Measurements from ENCODE around the gene UPK3B. TPM values are rescaled to one million over a fixed set of nuclear protein-coding genes. Genes with fewer than 3 reads are reported as not detected.
"Not testable (repeated sequence)": the region's sequence is repeated elsewhere in the genome, so short reads cannot be mapped to it uniquely, and the experiment has no call there.

The UPK3B gene
- total and polyA plus RNA-seq, 4 donors = 1.3 to 1.7 (median 1.6) TPM; not detected in 1

- DNase-seq; H3K9me3 ChIP-seq (ENCODE audit: control insufficient read depth, low read length); H3K4me3 ChIP-seq (ENCODE audit: low read length in 2 of 2); H3K36me3 ChIP-seq (ENCODE audit: control insufficient read depth in 1 of 2, insufficient read depth in 2 of 2, low read length in 1 of 2); intact Hi-C loops (cut with DNase I); H3K27me3 ChIP-seq (ENCODE audit: control insufficient read depth in 1 of 2, insufficient read depth in 2 of 2, low read length in 1 of 2); H3K27ac ChIP-seq (ENCODE audit: low read depth in 1 of 2, low read length in 2 of 2); ATAC-seq (ENCODE audit: low FRiP score); H3K4me1 ChIP-seq (ENCODE audit: control insufficient read depth in 1 of 2, insufficient read depth in 2 of 2, low read length in 2 of 2): not testable (repeated sequence)
- whole genome bisulfite sequencing, 2 donors = 50 to 65% methylated on average over 2 to 5 of the region's 20 CpGs
These were observed 24.3 kb upstream of the UPK3B start for GRCh38 chr7:76485822-76486610.

GRCh38 chr7:76486618-76487017 lies 23.7 kb upstream of the UPK3B start:
- H3K27me3 ChIP-seq (ENCODE audit: control insufficient read depth in 1 of 2, insufficient read depth in 2 of 2, low read length in 1 of 2); H3K27ac ChIP-seq (ENCODE audit: low read depth in 1 of 2, low read length in 2 of 2); H3K36me3 ChIP-seq (ENCODE audit: control insufficient read depth in 1 of 2, insufficient read depth in 2 of 2, low read length in 1 of 2); H3K4me3 ChIP-seq (ENCODE audit: low read length in 2 of 2); H3K4me1 ChIP-seq (ENCODE audit: control insufficient read depth in 1 of 2, insufficient read depth in 2 of 2, low read length in 2 of 2); intact Hi-C loops (cut with DNase I); ATAC-seq (ENCODE audit: low FRiP score); H3K9me3 ChIP-seq (ENCODE audit: control insufficient read depth, low read length); DNase-seq: not testable (repeated sequence)
- WGBS, 2 donors = 55 to 69% methylated on average over 2 of the region's 5 CpGs

- intact Hi-C loops (cut with DNase I); DNase-seq; H3K4me3 ChIP-seq (ENCODE audit: low read length in 2 of 2); H3K9me3 ChIP-seq (ENCODE audit: control insufficient read depth, low read length); H3K27me3 ChIP-seq (ENCODE audit: control insufficient read depth in 1 of 2, insufficient read depth in 2 of 2, low read length in 1 of 2); H3K27ac ChIP-seq (ENCODE audit: low read depth in 1 of 2, low read length in 2 of 2); H3K4me1 ChIP-seq (ENCODE audit: control insufficient read depth in 1 of 2, insufficient read depth in 2 of 2, low read length in 2 of 2); H3K36me3 ChIP-seq (ENCODE audit: control insufficient read depth in 1 of 2, insufficient read depth in 2 of 2, low read length in 1 of 2); ATAC-seq (ENCODE audit: low FRiP score): not testable (repeated sequence)
- 81 to 97% methylated on average over 3 to 9 of the region's 13 CpGs for WGBS, 2 donors
These were observed 22.4 kb upstream of the UPK3B start for GRCh38 chr7:76487969-76488368.

- H3K27me3 ChIP-seq (ENCODE audit: control insufficient read depth in 1 of 2, insufficient read depth in 2 of 2, low read length in 1 of 2); H3K9me3 ChIP-seq (ENCODE audit: control insufficient read depth, low read length); H3K27ac ChIP-seq (ENCODE audit: low read depth in 1 of 2, low read length in 2 of 2); DNase-seq; H3K4me1 ChIP-seq (ENCODE audit: control insufficient read depth in 1 of 2, insufficient read depth in 2 of 2, low read length in 2 of 2); H3K4me3 ChIP-seq (ENCODE audit: low read length in 2 of 2); H3K36me3 ChIP-seq (ENCODE audit: control insufficient read depth in 1 of 2, insufficient read depth in 2 of 2, low read length in 1 of 2); ATAC-seq (ENCODE audit: low FRiP score); intact Hi-C loops (cut with DNase I): not testable (repeated sequence)
- 80 to 90% methylated on average over 2 to 5 of the region's 10 CpGs for WGBS, 2 donors
These were observed 18.2 kb upstream of the UPK3B start for GRCh38 chr7:76492139-76492538.

- H3K4me1 ChIP-seq (ENCODE audit: control insufficient read depth in 1 of 2, insufficient read depth in 2 of 2, low read length in 2 of 2); H3K9me3 ChIP-seq (ENCODE audit: control insufficient read depth, low read length); DNase-seq; H3K27me3 ChIP-seq (ENCODE audit: control insufficient read depth in 1 of 2, insufficient read depth in 2 of 2, low read length in 1 of 2); H3K27ac ChIP-seq (ENCODE audit: low read depth in 1 of 2, low read length in 2 of 2); H3K36me3 ChIP-seq (ENCODE audit: control insufficient read depth in 1 of 2, insufficient read depth in 2 of 2, low read length in 1 of 2); ATAC-seq (ENCODE audit: low FRiP score); intact Hi-C loops (cut with DNase I); H3K4me3 ChIP-seq (ENCODE audit: low read length in 2 of 2): not testable (repeated sequence)
- 88 to 96% methylated on average over 12 to 16 of the region's 16 CpGs for WGBS, 2 donors
These were observed 14.6 kb upstream of the UPK3B start for GRCh38 chr7:76495717-76496116.

GRCh38 chr7:76497918-76498582 lies 12.3 kb upstream of the UPK3B start:
- 78 to 84% methylated on average over 9 to 14 of the region's 27 CpGs for WGBS, 2 donors
- H3K4me1 ChIP-seq (ENCODE audit: control insufficient read depth in 1 of 2, insufficient read depth in 2 of 2, low read length in 2 of 2); H3K27ac ChIP-seq (ENCODE audit: low read depth in 1 of 2, low read length in 2 of 2); H3K36me3 ChIP-seq (ENCODE audit: control insufficient read depth in 1 of 2, insufficient read depth in 2 of 2, low read length in 1 of 2); H3K9me3 ChIP-seq (ENCODE audit: control insufficient read depth, low read length); DNase-seq; H3K4me3 ChIP-seq (ENCODE audit: low read length in 2 of 2); H3K27me3 ChIP-seq (ENCODE audit: control insufficient read depth in 1 of 2, insufficient read depth in 2 of 2, low read length in 1 of 2); intact Hi-C loops (cut with DNase I); ATAC-seq (ENCODE audit: low FRiP score): not testable (repeated sequence)

GRCh38 chr7:76498583-76499200 lies 11.7 kb upstream of the UPK3B start:
- intact Hi-C loops (cut with DNase I); H3K27ac ChIP-seq (ENCODE audit: low read depth in 1 of 2, low read length in 2 of 2); H3K4me1 ChIP-seq (ENCODE audit: control insufficient read depth in 1 of 2, insufficient read depth in 2 of 2, low read length in 2 of 2); H3K27me3 ChIP-seq (ENCODE audit: control insufficient read depth in 1 of 2, insufficient read depth in 2 of 2, low read length in 1 of 2); ATAC-seq (ENCODE audit: low FRiP score); H3K4me3 ChIP-seq (ENCODE audit: low read length in 2 of 2); H3K36me3 ChIP-seq (ENCODE audit: control insufficient read depth in 1 of 2, insufficient read depth in 2 of 2, low read length in 1 of 2); H3K9me3 ChIP-seq (ENCODE audit: control insufficient read depth, low read length); DNase-seq: not testable (repeated sequence)
- 60 to 85% methylated on average over 2 to 7 of the region's 10 CpGs for WGBS, 2 donors

- H3K4me1 ChIP-seq (ENCODE audit: control insufficient read depth in 1 of 2, insufficient read depth in 2 of 2, low read length in 2 of 2); H3K36me3 ChIP-seq (ENCODE audit: control insufficient read depth in 1 of 2, insufficient read depth in 2 of 2, low read length in 1 of 2); H3K4me3 ChIP-seq (ENCODE audit: low read length in 2 of 2); intact Hi-C loops (cut with DNase I); H3K27ac ChIP-seq (ENCODE audit: low read depth in 1 of 2, low read length in 2 of 2); DNase-seq; H3K9me3 ChIP-seq (ENCODE audit: control insufficient read depth, low read length); ATAC-seq (ENCODE audit: low FRiP score); H3K27me3 ChIP-seq (ENCODE audit: control insufficient read depth in 1 of 2, insufficient read depth in 2 of 2, low read length in 1 of 2): not testable (repeated sequence)
- WGBS, 2 donors = 81 to 82% methylated on average over 12 to 18 of the region's 28 CpGs
These were observed 11.0 kb upstream of the UPK3B start for GRCh38 chr7:76499201-76499923.

All from aorta (tissue), 5 donors.